ENCODE data around the gene OR5H2. TPM values are rescaled to one million over a fixed set of nuclear protein-coding genes. Genes with fewer than 3 reads are reported as not detected.

The OR5H2 gene
- total RNA-seq, 4 donors from 2014 or later, result not detected

GRCh38 chr3:98328933-98329332 lies 46.6 kb downstream of the OR5H2 start:
- no peaks in the 10 kb centered on the region for H3K4me1 ChIP-seq
- H3K27ac ChIP-seq, result no peak overlapping the region
- ATAC-seq, result peak; percentile 31
- no peaks in the 10 kb centered on the region for H3K9me3 ChIP-seq
- WGBS, 2 donors (ENCODE audit: low coverage in 1 of 2), result 92% methylated on average over 4 of the region's 5 CpGs; no CpG with 5 or more reads in 1 of the 2 donors
- H3K27me3 ChIP-seq, result peaks cover 27% of the 10 kb centered on the region
- H3K36me3 ChIP-seq, result no peaks in the 10 kb centered on the region
- no peak for TF ChIP-seq POLR2AphosphoS5 (IDR thresholded peaks at IDR 0.05)
- TF ChIP-seq CTCF (IDR thresholded peaks at IDR 0.05), result no peak
- no peak for TF ChIP-seq EP300 (IDR thresholded peaks at IDR 0.05)
- no peak for TF ChIP-seq POLR2A (IDR thresholded peaks at IDR 0.05)
- no peak overlapping the region for H3K4me3 ChIP-seq

- Histone ChIP-seq H3K27ac (no peak overlapping the region), H3K4me1 (no peaks in the 10 kb centered on the region), H3K4me3 (no peak overlapping the region), H3K36me3 (no peaks in the 10 kb centered on the region), H3K9me3 (no peaks in the 10 kb centered on the region), H3K27me3 (peaks cover 27% of the 10 kb centered on the region)
- TF ChIP-seq CTCF (IDR thresholded peaks at IDR 0.05) (peak; percentile 16 to 48 (median 38)), POLR2AphosphoS5 (IDR thresholded peaks at IDR 0.05) (no peak)
- 0% methylated on average over 1 to 5 of the region's 6 CpGs for WGBS, 2 donors (ENCODE audit: low coverage in 1 of 2)
- peak; percentile 36 for ATAC-seq
Measured at GRCh38 chr3:98329392-98330124, 47.3 kb downstream of the OR5H2 start.

- H3K27me3 ChIP-seq, result peaks cover 26% of the 10 kb centered on the region
Measured at GRCh38 chr3:98331329-98331728, 49.0 kb downstream of the OR5H2 start.

More at GRCh38 chr3:98331329-98331728, 49.0 kb downstream of the OR5H2 start:
- H3K9me3 ChIP-seq, result no peaks in the 10 kb centered on the region
- no peaks in the 10 kb centered on the region for H3K36me3 ChIP-seq
- 86 to 94% methylated on average over 1 of the region's 1 CpG for WGBS, 2 donors (ENCODE audit: low coverage in 1 of 2)
- no peak for ATAC-seq
- H3K4me3 ChIP-seq, result no peak overlapping the region
- TF ChIP-seq CTCF (IDR thresholded peaks at IDR 0.05) (no peak), POLR2AphosphoS5 (IDR thresholded peaks at IDR 0.05) (no peak), POLR2A (IDR thresholded peaks at IDR 0.05) (no peak), EP300 (IDR thresholded peaks at IDR 0.05) (no peak)
- no peaks in the 10 kb centered on the region for H3K4me1 ChIP-seq
- no peak overlapping the region for H3K27ac ChIP-seq

Other genes starting within 250 kb of the OR5H2 start
- not detected for gene GABRR3, start 247.2 kb upstream of the OR5H2 start, total RNA-seq
- gene OR5AC2, start 195.3 kb upstream of the OR5H2 start, total RNA-seq, result not detected
- gene OR5H1, start 151.8 kb upstream of the OR5H2 start, total RNA-seq, result not detected
- gene OR5H14, start 135.0 kb upstream of the OR5H2 start, total RNA-seq, result under 1 TPM in 1 of 4 donors, not detected in 3; 0.04 TPM
- gene OR5H15, start 115.8 kb upstream of the OR5H2 start, total RNA-seq, result not detected
- gene OR5H6, start 18.3 kb upstream of the OR5H2 start, total RNA-seq, result not detected
- gene OR5K4, start 71.3 kb downstream of the OR5H2 start, total RNA-seq, result not detected
- not detected for gene OR5K3, start 108.2 kb downstream of the OR5H2 start, total RNA-seq
- not detected for gene OR5K1, start 180.7 kb downstream of the OR5H2 start, total RNA-seq
- not detected for gene OR5K2, start 215.2 kb downstream of the OR5H2 start, total RNA-seq
- 100 to 1,000 TPM; 117 to 228 (median 183) TPM for gene CLDND1, start 240.4 kb downstream of the OR5H2 start, total RNA-seq
- gene GPR15, start 249.5 kb downstream of the OR5H2 start, total RNA-seq, result not detected